SU-DHL-6 (cell line): ENCODE results near the gene ZDHHC11B.
"Not testable (repeated sequence)": the region's sequence is repeated elsewhere in the genome, so short reads cannot be mapped to it uniquely, and the experiment has no call there.

Source experiments
- H2AFZ ChIP-seq: fragments of 200-600 bp; sonication (generic); 2 replicates; pipeline ENCODE4 v1.6.1; 2014; ENCODE audit warnings: low read depth, mild to moderate bottlenecking, moderate library complexity, mixed read lengths, antibody characterized with exemption, low read length; ENCODE audit not compliant: severe bottlenecking
- H3F3A ChIP-seq: fragments of 200-600 bp; shearing (Covaris generic); 2 replicates; pipeline ENCODE4 v1.6.0; 2016; ENCODE audit warnings: antibody characterized with exemption, mild to moderate bottlenecking; ENCODE audit not compliant: insufficient read depth
- H3K27ac ChIP-seq: fragments of 200-600 bp; sonication (generic); 2 replicates; pipeline ENCODE4 v1.5.1; 2016; ENCODE audit warnings: low read depth, mild to moderate bottlenecking, low read length, moderate library complexity, mixed read lengths
- H3K27me3 ChIP-seq: fragments of 200-600 bp; sonication (generic), shearing (Covaris generic); 2 replicates; pipeline ENCODE4 v1.6.0; 2014; ENCODE audit warnings: mild to moderate bottlenecking, low read length
- H3K36me3 ChIP-seq: fragments of 200-600 bp; sonication (generic); 2 replicates; pipeline ENCODE4 v1.6.1; 2014; ENCODE audit warnings: mild to moderate bottlenecking, low read length, mixed read lengths
- H3K4me2 ChIP-seq: fragments of 300-600, 200-600 bp; shearing (Covaris generic), sonication (generic); 2 replicates; pipeline ENCODE4 v1.6.0; 2014; ENCODE audit warnings: low read length, low read depth, mild to moderate bottlenecking; ENCODE audit not compliant: poor library complexity, severe bottlenecking
- H3K4me3 ChIP-seq: fragments of 200-600 bp; sonication (generic); 2 replicates; pipeline ENCODE4 v1.5.1; 2014; ENCODE audit warnings: antibody characterized with exemption, low read length, mild to moderate bottlenecking, mixed read lengths; ENCODE audit not compliant: insufficient read depth, poor library complexity, severe bottlenecking
- H3K79me2 ChIP-seq: fragments of 200-600 bp; sonication (generic); 2 replicates; pipeline ENCODE4 v1.6.1; 2014; ENCODE audit warnings: mild to moderate bottlenecking, low read length, moderate library complexity; ENCODE audit not compliant: insufficient read depth
- H3K9ac ChIP-seq: fragments of 200-600 bp; sonication (generic); 2 replicates; pipeline ENCODE4 v1.7.0; 2014; ENCODE audit warnings: mild to moderate bottlenecking, low read length
- H3K9me2 ChIP-seq: fragments of 200-600 bp; sonication (generic); replicated peaks from 2 replicates; pipeline ENCODE4 v1.6.1; 2014; ENCODE audit warnings: low read length; ENCODE audit not compliant: insufficient read depth
- H3K9me3 ChIP-seq: fragments of 200-600 bp; sonication (generic); 2 replicates; pipeline ENCODE4 v1.6.1; 2014; ENCODE audit warnings: low read length, mixed read lengths; ENCODE audit not compliant: insufficient read depth
- H4K20me1 ChIP-seq: fragments of 200-600 bp; sonication (generic); 2 replicates; pipeline ENCODE4 v1.6.1; 2014; ENCODE audit warnings: low read depth, mild to moderate bottlenecking, antibody characterized with exemption, low read length, moderate library complexity, mixed read lengths
- EZH2phosphoT487 ChIP-seq: fragments of 200-600 bp; sonication (generic), shearing (Covaris generic); conservative IDR thresholded peaks from 2 replicates; pipeline ENCODE4 v1.6.1; 2018; ENCODE audit warnings: mild to moderate bottlenecking, antibody characterized with exemption, low read length, moderate library complexity, mixed read lengths
- TF ChIP-seq, protein P1 (sequence below): fragments of 200-600 bp; sonication (generic); IDR thresholded peaks from one replicate; pipeline ENCODE4 v1.5.1; 2017; ENCODE audit warnings: antibody characterized with exemption, mild to moderate bottlenecking, low read length, moderate library complexity; ENCODE audit not compliant: insufficient read depth, poor library complexity, severe bottlenecking

Gene ZDHHC11B

GRCh38 chr5:688348-689010 lies 96.0 kb downstream of the ZDHHC11B start:
- not testable (repeated sequence) for H3K27me3 ChIP-seq, H3K9me2 ChIP-seq, H3K36me3 ChIP-seq, H3F3A ChIP-seq, H3K4me3 ChIP-seq, H2AFZ ChIP-seq, H3K9me3 ChIP-seq, H3K79me2 ChIP-seq, H3K27ac ChIP-seq, H3K9ac ChIP-seq, H4K20me1 ChIP-seq, H3K4me2 ChIP-seq

- H3K27me3 ChIP-seq, H3K4me3 ChIP-seq, H3K4me2 ChIP-seq, H4K20me1 ChIP-seq, H3K9me2 ChIP-seq, H3K27ac ChIP-seq, H3K36me3 ChIP-seq, H2AFZ ChIP-seq, H3K9me3 ChIP-seq, H3K79me2 ChIP-seq, H3K9ac ChIP-seq, H3F3A ChIP-seq: not testable (repeated sequence)
Measured at GRCh38 chr5:686936-687335, 97.6 kb downstream of the ZDHHC11B start.

DNA sequence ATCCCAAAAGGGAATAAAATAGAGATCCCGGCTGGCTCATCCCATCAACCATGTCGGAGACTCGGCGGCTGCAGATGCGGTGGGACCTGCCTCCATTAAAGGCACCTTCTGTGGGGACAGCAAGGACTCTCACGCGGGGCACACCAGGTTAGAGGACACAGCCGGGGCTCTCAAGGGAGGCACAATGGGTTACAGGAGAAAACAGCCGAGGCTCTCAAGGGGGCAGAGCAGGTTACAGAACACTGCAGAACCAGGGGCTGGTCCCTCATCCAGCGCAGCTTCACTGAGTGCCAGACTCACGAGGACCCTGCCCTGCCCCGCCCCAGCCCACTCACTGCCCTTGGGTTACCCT lies 98.4 kb downstream of the ZDHHC11B start:
- H3K27me3 ChIP-seq, H4K20me1 ChIP-seq, H3K36me3 ChIP-seq, H3K4me2 ChIP-seq, H3K9me3 ChIP-seq, H3K9me2 ChIP-seq, H3K27ac ChIP-seq, H3K4me3 ChIP-seq, H3K79me2 ChIP-seq, H3F3A ChIP-seq, H2AFZ ChIP-seq, H3K9ac ChIP-seq: not testable (repeated sequence)

DNA sequence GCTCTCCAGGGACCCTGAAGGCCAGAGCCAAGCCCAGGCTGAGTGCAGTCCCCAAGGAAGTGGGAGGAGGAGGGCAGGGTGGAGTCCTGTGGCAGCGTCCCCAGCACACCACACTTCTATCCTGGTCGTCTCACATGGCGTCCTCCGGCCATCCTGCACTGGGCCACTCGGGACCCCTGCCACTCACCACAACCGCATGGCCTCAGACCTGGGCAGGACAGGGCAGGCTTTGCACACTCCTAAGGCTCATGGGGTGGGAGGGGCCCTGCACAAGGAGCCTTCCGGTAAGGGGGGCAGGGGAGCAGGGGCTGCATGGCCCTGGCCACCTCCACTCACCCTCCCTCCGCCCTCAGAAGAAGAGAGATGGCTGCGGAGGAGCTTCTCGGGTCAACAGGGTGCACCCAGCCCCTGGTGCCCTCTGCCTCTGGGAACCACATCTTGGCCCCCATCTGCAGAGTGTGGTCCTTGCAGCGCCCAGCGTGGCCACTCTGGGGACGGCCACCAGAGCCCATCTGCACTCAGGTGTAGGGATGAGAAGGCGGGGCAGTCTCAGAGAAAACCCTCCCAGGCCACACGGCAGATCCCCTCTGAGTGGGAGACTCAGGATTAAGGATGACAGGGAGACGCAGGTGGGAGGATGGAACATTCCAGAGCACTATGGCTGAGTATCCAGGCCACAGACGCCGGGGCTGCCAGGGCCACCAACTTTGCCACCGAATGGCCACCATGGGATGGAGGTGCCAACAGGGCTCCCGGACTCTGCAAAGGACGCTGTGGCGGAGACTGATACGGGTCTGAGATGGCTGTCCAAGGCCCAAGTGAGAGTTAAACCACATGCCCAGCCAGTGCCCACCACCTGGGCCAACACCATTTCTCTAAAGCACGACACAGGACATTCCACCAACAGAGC lies 99.0 kb downstream of the ZDHHC11B start:
- Histone ChIP-seq H3K9ac (no peak overlapping the region), H3K4me3 (no peak overlapping the region), H3K36me3 (no peaks in the 10 kb centered on the region), H3K27me3 (no peaks in the 10 kb centered on the region), H3K79me2 (no peaks in the 10 kb centered on the region), H3K9me3 (no peaks in the 10 kb centered on the region), H2AFZ (no peak overlapping the region), H4K20me1 (no peaks in the 10 kb centered on the region), H3K9me2 (no peaks in the 10 kb centered on the region), H3F3A (no peaks in the 10 kb centered on the region), H3K4me2 (no peak overlapping the region), H3K27ac (no peak overlapping the region)
- no peak for TF ChIP-seq EZH2phosphoT487
- TF ChIP-seq, protein P1, sequence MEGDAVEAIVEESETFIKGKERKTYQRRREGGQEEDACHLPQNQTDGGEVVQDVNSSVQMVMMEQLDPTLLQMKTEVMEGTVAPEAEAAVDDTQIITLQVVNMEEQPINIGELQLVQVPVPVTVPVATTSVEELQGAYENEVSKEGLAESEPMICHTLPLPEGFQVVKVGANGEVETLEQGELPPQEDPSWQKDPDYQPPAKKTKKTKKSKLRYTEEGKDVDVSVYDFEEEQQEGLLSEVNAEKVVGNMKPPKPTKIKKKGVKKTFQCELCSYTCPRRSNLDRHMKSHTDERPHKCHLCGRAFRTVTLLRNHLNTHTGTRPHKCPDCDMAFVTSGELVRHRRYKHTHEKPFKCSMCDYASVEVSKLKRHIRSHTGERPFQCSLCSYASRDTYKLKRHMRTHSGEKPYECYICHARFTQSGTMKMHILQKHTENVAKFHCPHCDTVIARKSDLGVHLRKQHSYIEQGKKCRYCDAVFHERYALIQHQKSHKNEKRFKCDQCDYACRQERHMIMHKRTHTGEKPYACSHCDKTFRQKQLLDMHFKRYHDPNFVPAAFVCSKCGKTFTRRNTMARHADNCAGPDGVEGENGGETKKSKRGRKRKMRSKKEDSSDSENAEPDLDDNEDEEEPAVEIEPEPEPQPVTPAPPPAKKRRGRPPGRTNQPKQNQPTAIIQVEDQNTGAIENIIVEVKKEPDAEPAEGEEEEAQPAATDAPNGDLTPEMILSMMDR, result no peak
